ENCODE data around the gene PPT2.
"Not testable (repeated sequence)": the region's sequence is repeated elsewhere in the genome, so short reads cannot be mapped to it uniquely, and the experiment has no call there.

PPT2 gene

DNA sequence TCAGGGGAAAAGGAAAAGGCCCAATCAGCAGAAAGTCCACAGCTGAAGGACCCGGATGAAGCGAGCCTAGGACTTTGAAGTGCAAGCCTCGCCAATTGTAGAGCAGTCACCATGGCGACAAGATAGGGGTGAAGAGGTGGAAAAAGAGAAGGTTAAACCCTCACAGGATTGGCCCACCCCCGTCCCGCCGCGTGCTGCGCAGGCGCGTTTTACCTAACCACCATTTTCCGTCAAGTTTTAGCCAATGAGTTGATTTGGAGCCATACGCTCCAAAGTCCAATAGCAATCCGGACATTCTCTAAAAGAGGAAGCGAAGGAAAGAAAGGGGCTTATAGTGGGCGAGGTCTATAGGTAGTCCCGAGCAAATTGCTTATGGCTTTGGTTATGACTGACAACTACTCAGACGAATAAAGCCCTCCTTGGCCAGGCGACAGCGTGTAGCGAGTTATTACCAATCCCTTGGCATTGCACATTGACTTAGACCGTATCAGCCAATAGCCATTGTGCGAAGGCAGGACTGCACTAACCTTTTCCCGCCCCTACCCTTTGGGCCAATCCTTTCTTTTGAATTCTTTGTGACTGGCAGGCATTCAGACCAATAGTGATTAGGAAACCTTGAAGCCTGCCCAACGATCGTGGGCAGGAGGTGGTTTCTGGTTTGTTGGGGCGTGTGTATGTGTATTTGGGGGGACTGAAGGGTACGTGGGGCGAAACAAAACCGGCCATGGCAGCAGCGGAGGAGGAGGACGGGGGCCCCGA, 24.0 kb downstream of the PPT2 start, which contains the start of gene RNF5:
RNF5 (plus strand) TSS at position 618 of the 759 bp plus-strand sequence; CDS start at position 725, 107 bp downstream.
- DNase-seq = peak; percentile 95

DNA sequence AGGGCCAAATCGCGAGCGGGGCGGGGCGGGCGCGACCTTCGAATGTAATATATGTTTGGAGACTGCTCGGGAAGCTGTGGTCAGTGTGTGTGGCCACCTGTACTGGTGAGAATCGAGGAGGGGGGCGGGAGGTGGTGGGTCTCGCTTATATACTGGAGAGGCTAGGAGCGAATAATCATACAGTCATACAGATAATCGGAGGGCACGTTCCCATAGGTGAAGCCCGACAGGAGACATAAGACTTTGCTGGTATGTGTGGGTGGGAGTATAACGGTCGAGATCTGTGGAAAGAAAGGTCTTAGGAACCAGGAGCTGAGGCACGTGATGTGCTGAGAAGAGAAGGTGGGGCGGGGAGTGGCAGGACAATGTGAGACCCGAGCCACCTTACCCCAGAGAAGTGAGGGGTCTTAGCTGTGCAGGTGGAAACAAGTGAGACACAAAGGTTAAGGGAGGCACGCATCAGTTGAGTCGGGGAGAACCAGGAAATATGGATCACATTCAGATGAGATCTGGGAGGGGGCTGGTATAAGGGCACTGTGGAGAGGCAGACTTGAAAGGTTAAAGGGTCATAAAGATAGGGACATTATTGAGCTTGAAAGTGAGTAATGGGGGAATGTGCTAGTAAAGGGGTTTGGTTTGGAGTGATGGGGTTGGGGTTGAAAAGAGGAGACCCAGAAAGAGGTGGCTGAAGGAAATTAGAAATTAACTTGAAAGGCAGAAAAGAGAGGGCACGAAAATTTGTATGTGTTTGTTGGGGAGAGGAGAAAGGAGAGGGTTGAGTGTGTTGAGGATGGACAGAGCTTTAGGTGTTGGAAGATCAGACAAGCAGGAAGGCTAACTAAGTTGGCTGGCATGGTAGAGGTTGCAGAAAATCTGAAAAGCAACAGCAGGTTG, 24.9 kb downstream of the PPT2 start:
- DNase-seq = no peak

DNA sequence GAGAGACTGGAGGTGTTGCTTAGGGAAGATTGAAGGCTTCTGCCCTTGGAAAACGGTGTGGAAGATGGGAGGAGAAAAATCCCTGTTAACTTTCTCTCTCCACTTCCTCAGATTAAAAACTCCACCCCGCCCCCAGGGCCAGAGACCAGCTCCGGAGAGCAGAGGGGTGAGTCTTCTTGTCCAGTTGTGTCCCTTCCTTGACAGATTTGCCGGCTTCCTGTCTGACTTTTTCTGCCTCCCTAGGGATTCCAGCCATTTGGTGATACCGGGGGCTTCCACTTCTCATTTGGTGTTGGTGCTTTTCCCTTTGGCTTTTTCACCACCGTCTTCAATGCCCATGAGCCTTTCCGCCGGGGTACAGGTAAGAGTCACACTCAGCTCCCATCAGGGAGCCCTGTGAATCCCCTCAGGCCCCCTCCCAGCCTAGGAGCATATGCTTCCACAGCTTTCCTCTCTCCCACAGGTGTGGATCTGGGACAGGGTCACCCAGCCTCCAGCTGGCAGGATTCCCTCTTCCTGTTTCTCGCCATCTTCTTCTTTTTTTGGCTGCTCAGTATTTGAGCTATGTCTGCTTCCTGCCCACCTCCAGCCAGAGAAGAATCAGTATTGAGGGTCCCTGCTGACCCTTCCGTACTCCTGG, 25.9 kb downstream of the PPT2 start:
- DNase-seq = no peak

DNA sequence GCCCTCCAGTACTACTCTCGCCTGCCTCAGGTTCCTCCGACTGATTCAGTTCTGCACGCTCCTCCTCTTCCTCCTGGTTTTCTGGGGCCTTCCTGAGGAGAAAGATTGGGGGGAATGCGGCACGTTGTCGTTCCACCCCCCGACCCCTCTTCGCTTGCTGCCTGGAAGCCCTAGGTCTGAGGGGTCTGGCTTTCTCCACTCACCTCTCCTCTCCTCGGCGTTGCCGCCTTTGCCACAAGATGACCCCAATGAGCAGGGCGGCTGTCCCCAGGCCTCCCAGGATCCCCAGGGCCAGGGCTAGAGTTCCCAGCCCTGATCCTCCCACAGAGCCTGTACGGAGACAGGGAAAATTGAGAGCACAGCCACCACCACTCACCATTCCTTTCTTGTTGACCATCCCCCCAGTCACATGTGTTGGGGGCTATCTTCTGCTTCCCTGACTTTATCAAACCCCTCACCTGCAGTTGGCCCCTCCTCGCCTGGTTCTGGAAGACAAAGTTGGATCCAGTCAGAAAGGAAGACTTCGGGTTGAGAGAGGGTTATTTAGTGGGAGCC, 27.3 kb downstream of the PPT2 start:
- DNase-seq = no peak

DNA sequence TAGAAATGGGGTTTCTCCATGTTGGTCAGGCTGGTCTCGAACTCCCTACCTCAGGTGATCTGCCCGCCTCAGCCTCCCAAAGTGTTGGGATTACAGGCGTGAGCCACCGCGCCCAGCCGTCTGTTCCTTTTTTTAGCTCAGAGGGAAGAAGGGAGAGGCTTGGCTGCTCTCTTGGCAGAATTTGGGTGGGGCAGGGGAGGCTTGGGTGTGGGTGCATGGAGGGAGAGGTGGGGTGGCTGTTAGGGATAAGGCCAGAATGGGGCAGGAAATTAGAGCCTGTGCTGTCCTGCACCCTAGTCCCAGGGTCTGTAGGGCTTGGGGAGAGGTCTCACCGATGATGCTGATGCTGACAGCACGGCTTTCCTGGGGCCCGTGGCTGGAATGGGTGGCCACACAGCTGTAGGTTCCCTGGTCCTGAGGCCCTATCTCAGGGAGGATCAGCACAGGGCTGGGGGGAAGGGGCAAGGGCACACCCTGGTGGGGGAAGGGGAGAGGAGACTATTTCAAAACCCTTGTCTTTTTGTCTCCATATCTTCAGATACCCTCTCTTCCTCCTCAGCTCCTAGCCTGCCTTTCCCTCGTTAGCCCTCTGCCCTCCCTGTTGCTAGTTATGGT, 28.1 kb downstream of the PPT2 start:
- no peak for DNase-seq

DNA sequence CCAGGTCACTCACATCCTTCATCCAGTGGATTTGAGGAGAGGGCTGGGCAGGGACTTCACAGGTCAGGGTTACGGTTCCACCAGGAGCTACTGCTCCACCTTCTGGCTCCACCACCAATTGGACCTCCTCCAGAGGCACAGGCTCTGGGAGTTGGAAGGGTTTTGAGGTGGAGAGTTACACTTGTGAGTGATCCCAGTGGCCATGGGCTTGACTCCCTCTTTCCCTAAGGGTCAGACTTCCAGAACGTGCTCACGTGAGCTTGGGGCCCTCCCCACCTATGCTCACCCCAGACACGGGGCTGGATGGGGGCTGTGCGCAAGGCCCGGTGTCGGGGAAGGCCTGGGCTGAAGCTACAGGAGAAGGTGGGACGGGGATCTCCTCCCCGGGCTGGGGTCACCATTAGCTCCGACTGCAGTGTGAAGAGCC, 28.6 kb downstream of the PPT2 start:
- DNase-seq = no peak

DNA sequence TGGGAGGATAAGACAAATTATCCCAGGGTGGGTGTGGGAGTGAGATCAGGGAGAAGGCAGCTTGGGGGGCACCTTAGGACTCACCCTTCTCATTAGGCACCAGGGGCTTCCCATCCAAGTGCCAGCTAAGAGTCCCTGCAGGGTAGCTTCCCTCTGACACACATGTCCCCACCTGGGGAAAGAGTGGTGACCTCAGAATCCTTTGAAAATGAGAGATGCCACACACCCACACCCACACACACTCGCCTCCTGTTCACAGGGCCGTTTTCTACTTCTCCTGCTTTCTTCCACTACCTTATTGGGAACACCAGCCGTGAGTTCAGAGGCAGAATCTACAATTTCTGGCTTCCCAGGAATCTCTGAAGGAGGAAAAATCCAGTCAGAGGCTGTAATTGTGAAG, 29.1 kb downstream of the PPT2 start:
- DNase-seq = no peak

DNA sequence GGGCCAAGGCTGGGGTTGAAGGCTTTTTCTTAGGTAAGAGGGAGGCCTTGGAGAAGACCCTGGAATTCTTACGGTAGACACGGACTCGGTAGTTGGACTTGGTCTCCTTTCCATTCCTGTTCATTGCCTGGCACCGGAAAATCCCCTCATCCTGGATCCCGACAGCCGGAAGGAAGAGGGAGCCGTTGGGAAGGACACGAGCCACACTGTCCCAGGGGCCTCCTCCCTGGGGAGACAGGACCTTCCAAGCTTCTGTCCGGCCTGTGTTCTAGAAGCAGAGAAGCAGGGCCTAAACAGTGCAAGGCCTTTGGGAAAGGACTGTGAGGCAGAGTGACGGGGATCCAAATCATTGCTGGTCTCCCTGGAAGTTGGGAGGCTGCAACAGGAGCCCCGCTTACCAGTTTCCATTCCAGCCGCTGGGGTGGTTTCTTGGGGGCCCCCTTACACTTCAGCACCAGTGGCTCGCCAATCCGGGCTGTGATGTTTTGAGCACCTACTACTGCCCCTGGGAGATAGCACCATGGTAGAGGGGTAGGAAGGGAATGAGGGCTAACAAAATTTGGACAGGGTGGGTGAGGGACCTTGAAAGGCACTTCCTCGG, 29.6 kb downstream of the PPT2 start:
- no peak for DNase-seq

DNA sequence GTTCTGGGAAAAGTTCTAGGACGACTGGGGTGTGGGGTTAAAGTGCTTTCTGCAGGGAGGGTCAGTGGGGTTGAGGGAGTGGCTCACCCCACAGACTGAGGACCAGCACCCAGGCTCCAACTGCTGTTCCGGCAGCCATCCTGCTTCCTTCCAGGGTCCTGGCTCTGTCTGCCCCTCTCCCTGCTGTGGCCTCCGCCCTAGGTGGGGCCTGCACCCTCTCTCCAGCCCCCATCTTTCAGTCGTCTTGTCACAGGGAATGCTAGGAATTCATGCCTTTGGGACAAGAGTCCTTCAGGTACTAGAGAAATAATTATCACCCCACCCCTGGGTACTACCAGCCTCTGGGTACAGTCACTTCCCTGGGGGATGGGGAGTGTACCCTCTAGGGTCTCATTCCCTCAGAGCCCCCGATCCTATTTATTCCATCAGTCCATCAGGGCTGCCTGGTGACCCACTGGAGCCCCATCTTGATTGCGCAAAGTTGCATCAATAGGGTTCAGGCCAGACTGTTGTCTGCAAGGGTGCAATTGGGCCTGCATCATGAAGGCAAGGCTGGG, 30.2 kb downstream of the PPT2 start, which contains the start of gene AGER:
AGER (minus strand) TSS at position 170 of the 557 bp plus-strand sequence; CDS start at position 139, 31 bp downstream.
- no peak for DNase-seq

DNA sequence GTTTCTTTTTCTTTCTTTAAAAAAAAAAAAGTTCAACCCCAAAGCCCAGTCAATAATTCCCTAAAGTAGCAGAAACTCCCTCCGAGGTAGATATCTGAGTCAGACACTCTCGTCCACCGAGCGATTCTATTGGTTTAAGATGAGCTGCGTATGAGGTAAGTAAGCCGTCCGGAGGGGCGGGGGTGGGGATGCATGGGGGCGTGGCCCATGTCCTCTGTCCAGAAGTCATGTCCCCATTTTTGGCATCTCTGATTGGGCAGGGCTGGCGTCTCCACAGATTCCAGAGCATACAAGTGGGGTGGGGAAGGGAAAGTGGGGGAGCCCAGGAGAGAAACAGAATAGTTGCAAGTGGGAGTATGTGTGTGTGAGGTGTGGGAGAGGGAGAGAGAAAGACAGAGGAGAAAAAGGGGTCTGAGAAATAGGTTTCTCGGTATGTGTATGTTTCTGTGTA, 31.8 kb downstream of the PPT2 start:
- peak; percentile 68 for DNase-seq

DNA sequence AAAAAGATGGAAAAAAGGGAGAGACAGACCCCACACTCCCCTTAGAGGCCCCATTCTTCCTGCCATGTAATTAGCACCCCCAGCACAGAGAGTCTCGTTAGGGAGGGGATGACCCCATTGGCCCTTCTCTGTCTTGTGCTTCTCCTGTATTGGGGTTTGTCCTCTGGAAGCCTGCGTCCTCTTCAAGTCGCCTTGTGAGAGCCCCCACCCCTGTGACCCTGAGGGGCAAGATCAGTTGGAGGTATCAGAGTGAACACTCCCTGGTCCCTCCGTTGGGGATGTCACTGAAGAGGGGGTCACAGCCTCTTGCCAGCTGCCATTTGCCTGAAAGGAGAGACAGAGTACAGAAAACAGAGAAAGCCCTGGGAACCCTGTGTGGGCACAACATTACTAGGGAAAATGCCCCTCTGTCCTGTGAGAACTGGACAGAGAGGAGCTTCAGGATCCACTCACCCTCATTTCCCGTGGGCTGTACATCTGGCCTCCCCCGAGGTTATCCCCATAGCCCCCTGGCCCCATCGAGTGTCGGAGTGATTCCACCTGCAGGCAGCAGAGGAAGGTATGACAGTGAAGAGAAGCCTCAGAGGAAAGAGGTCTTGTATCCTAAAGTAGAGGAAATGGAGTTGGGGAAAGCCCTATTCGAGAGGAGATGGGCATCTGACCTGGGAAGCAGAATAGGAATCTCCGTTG, 32.4 kb downstream of the PPT2 start:
- not testable (repeated sequence) for DNase-seq

DNA sequence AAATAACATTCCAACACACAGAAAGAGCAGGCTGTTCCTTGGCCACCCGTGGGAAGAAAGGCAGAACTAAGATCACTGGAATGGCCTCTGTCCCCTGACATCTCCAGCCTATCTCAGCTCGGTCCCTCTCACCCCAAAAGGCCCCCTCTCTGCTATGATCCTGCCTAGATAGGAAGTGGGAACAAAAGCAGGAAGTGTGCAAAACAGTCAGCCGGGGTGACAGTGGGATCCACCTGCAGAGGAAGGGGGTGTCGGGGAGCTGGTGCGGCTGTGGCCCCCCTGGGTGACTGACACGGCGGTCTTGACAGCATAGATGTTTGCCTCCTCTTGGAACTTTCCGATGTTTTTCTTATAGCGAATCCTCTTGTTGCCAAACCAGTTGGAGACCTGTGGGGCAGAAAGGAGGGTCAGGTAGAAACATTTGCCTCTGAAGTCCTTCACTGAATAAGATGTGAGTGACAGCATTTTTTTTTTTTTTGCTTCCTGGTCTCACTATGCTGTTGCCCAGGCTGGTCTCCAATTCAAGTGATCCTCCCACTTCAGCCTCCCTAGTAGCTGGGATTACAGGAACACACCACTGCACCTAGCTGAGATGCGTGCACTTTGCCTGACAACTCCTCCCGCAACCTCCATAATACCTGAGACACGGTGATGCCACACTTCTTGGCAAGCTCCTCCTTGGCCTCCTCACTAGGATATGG, 33.2 kb downstream of the PPT2 start:
- DNase-seq = no peak

DNA sequence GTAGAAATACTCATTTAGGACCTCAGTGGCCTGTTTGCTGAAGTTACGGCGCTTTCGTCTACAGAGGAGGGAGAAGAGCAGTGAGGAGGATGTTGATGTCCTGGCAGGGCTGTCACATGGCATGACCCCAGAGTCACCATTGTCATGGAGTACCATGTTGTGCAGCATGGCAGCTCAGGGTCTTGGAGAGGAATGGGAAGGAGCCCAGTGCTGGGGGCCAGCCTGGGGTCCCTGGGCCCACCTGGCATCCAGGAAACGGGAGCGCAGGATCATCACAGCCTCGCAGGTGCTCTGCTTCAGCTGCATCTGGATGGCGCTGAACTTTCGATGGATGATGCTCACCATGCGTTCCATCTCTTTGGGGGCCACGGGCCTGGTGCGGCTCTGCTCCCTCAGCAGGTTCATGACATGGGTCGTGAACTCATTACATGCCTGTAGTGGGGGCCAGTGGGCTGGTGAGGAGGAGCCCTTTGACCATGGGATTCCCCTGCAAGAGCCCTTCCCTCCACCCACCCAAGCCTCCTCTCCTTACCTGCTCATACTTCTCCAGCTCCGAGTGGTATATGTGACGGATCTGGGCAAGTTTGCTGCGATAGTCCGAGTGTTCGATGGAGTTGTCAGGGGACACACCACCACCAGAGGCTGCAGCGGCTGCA, 33.9 kb downstream of the PPT2 start:
- DNase-seq = not testable (repeated sequence)

DNA sequence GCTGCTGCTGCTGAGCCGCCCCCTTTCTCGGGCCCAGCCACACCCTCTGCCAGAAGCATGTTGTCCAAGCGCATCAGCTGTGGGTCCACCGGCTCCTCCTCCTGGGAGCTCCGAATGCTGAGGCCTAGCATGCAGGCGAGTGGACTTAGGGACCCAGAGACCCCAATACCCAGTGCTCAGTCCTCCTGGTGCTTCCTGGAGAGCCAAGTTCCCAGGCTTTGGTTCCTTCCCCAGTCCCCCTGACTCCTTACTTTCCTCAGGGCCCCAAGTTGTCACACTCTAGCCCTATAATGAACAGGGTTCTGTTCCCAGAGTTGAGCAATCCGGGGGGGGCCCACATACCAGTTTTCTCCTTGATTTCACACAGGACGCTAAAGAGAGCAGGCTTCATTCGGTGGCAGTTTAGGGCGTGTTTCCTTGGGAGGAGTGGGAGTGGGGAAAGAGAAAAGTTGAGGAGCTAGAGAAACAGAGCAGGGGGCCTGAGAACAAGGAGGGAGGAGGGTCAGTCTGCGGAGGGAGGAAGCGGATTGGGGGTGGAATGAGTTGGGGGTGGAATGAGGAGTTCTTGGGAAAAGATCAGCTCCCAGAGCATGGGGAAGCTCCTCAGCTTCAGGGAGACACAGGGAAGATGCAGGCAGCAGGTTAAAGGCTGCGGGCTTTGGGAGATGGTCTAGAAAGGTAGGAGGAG, 34.6 kb downstream of the PPT2 start:
- no peak for DNase-seq

DNA sequence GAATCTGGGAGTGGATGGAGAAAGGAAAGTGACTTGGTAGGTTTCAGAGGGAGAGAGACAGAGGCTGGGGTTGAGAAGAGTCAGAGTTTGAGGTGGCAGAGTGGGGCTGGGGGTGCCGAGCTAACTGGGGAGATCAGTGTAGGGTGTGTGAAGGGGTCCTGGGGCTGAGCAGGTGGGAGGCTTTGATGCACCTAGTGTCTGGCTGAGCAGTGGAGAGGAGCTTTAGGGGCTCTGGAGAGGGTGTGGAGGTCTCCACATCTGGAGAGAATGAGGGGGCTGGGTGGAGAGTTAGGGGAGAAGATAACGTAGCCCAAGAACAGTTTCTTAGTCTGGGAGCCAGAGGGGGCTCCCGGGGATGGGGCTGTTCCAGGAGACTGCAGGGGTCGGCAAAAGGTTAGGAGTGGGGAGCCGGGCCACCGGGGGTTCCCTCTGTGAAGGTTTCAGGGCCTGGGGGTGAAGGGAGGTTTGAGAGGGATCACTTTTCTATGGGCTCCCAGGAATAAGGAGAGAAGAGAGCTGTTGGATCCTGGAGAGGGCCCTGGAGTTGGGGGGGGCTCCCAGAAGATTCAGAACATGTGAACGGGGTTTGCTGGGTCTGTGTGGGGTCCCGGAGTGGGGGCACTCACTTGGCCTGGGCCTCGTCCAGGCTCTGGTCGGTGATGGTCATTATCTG, 35.3 kb downstream of the PPT2 start:
- no peak for DNase-seq

DNA sequence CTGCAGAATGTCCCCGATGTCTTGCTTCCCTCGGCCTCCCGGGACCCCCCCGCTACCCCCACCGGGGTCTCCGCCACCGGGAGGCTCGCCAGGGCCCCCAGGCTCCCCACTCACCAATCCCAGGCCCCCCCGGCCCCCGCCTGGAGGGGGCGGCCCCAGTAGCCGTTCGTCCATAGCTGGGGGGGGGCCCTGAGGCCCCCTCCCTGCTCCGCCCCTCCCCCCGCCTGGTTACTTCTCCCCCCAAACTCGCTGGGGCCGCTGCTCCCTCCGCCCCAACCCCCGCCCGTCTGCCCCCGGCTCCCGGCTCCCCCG, 35.8 kb downstream of the PPT2 start:
- DNase-seq = no peak

DNA sequence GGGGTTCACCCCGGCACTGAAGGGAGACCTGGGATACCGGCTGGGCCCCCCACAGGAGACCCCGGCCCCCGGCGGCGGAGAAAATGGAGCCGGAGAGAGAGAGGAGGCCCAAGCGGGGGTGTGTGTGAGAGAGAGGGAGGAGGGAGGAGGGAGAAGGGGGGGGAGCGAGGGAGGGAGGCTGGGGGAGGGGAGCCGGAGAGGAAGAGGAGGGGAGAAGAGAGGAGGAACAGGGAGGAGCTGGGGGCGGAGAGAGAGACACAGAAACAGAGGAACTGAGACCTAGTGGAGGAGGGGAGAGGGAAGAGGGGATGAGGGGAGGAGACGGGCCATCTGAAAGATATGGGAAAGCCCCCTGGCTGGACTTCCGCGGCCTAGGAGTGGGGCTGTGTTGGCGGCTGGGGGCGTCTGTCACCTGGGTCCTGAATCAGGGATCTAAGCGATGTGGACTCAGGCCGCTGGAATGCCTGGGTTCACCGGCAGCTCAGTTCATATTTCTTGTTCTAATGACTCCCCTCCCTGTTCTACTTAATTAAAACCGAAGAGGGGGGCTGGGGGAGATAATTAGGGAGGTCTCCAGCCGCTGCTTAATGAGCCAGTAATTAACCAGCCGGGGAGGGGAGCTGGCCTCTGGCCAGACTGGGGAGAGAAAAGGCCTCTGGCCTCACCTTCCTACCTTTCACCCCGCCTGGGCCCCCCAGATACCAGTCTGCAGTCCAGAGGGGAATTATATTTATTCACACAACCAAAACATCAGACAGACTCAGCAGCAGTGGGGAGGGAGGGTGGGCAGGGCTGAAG, 36.3 kb downstream of the PPT2 start, which contains the start of gene PBX2:
PBX2 (minus strand) TSS at position 149 of the 798 bp plus-strand sequence. CDS start 287 bp downstream, outside the sequence.
- DNase-seq = peak; percentile 79

Measured in stimulated activated CD4-positive, alpha-beta T cell treated with anti-CD3 and anti-CD28 coated beads, Interleukin-1b, Interleukin-23, amount 100 ng/mL, for 48 hours (primary cell).